SK-N-SH (cell line): Measurements from ENCODE around the gene GPRIN3. TPM values are rescaled to one million over a fixed set of nuclear protein-coding genes. Genes with fewer than 3 reads are reported as not detected.

Source experiments
- CTCF ChIA-PET: fragments of 300-600, 350-600 bp; formaldehyde crosslinking; extraction: SDS; loops from one replicate; lab custom pipeline; 2021; lab: Yijun Ruan, JAX
- POLR2A ChIA-PET: fragments of 350-600 bp; sonication (Branson Sonifier 250); formaldehyde crosslinking; extraction: SDS; loops from one replicate; lab custom pipeline; 2020; ENCODE audit warnings: antibody characterized with exemption, inconsistent platforms; lab: Yijun Ruan, JAX
- DNase-seq: peaks from one replicate; pipeline ENCODE4 v3.0.0; 2012
- H2AFZ ChIP-seq: fragments of 200-600 bp; sonication (generic); 2 replicates; pipeline ENCODE4 v1.8.1; 2016; ENCODE audit warnings: antibody characterized with exemption, mild to moderate bottlenecking, low read depth
- H3F3A ChIP-seq: fragments of 200-600 bp; sonication (generic); replicated peaks from 2 replicates; pipeline ENCODE3; 2016; ENCODE audit warnings: antibody characterized with exemption, mild to moderate bottlenecking; ENCODE audit not compliant: insufficient read depth
- H3K27ac ChIP-seq, 2 experiments: fragments of 200-500 bp in 1 of 2; fragments of 200-600 bp in 1 of 2; sonication (Bioruptor generic) in 1 of 2; sonication (generic), shearing (Covaris generic) in 1 of 2; 2 replicates each; pipeline versions ENCODE4 v1.5.1 to v1.6.1; 2014 to 2016; ENCODE audit warnings: low read depth in 2 of 2, inconsistent platforms in 1 of 2, low read length in 1 of 2, mild to moderate bottlenecking in 1 of 2, mixed read lengths in 1 of 2
- H3K27me3 ChIP-seq: fragments of 200-600 bp; sonication (generic), shearing (Covaris generic); 2 replicates; pipeline ENCODE4 v1.6.1; 2016; ENCODE audit warnings: mixed run types; ENCODE audit not compliant: insufficient read depth
- H3K36me3 ChIP-seq, 2 experiments: fragments of 200-500 bp in 1 of 2; fragments of 200-600 bp in 1 of 2; sonication (Bioruptor generic) in 1 of 2; sonication (generic) in 1 of 2; replicated peaks in 1 of 2; 2 replicates each; pipeline versions ENCODE3 to v1.5.1; 2014 to 2016; ENCODE audit warnings: low read length in 1 of 2, mild to moderate bottlenecking in 1 of 2; ENCODE audit not compliant: insufficient read depth in 2 of 2, control insufficient read depth in 1 of 2
- H3K4me1 ChIP-seq, 2 experiments: fragments of 200-500 bp in 1 of 2; fragments of 200-600 bp in 1 of 2; sonication (Bioruptor generic) in 1 of 2; sonication (generic), shearing (Covaris generic) in 1 of 2; 2 replicates each; pipeline versions ENCODE4 v1.5.1 to v1.6.1; 2014 to 2016; ENCODE audit warnings: low read depth in 1 of 2, low read length in 1 of 2, mixed run types in 1 of 2; ENCODE audit not compliant: insufficient read depth in 2 of 2, control insufficient read depth in 1 of 2
- H3K4me2 ChIP-seq: fragments of 200-600 bp; sonication (generic), shearing (Covaris generic); 2 replicates; pipeline ENCODE4 v1.6.1; 2017; ENCODE audit warnings: mixed run types
- H3K4me3 ChIP-seq, 2 experiments: fragments of 200-500 bp in 1 of 2; fragments of 200-600 bp in 1 of 2; sonication (Bioruptor generic) in 1 of 2; sonication (generic), shearing (Covaris generic) in 1 of 2; 2 replicates each; pipeline versions ENCODE4 v1.5.1 to v1.8.1; 2014 to 2016; ENCODE audit warnings: low read depth in 2 of 2, inconsistent platforms in 1 of 2, low read length in 1 of 2, mild to moderate bottlenecking in 1 of 2, mixed read lengths in 1 of 2, moderate library complexity in 1 of 2
- H3K79me2 ChIP-seq: fragments of 200-600 bp; sonication (generic); 2 replicates; pipeline ENCODE4 v1.8.1; 2017; ENCODE audit warnings: mild to moderate bottlenecking; ENCODE audit not compliant: insufficient read depth
- H3K9ac ChIP-seq: fragments of 200-600 bp; sonication (generic); 2 replicates; pipeline ENCODE4 v1.6.1; 2017; ENCODE audit warnings: mixed run types
- H3K9me2 ChIP-seq: fragments of 200-600 bp; sonication (generic); 2 replicates; pipeline ENCODE4 v1.6.1; 2017; ENCODE audit warnings: mixed run types
- H3K9me3 ChIP-seq: fragments of 200-600 bp; sonication (generic); 2 replicates; pipeline ENCODE4 v1.6.1; 2017; ENCODE audit warnings: mixed run types, mild to moderate bottlenecking, moderate library complexity
- H4K20me1 ChIP-seq: fragments of 200-600 bp; sonication (generic); 2 replicates; pipeline ENCODE4 v1.6.1; 2017; ENCODE audit warnings: mild to moderate bottlenecking, mixed run types; ENCODE audit not compliant: insufficient read depth
- CHD2 ChIP-seq: fragments of 150-350 bp; IDR thresholded peaks from 2 replicates; pipeline ENCODE4 v1.6.1; 2018; ENCODE audit warnings: low read length; ENCODE audit not compliant: partially characterized antibody
- FOSL2 ChIP-seq: IDR thresholded peaks from 2 replicates; pipeline ENCODE4 v1.4.0; 2012; ENCODE audit warnings: low read depth, mild to moderate bottlenecking, moderate library complexity, borderline replicate concordance
- GATA2 ChIP-seq: sonication (generic); formaldehyde crosslinking; IDR thresholded peaks from 2 replicates; pipeline ENCODE4 v1.5.0; 2020; ENCODE audit warnings: mild to moderate bottlenecking, missing genetic modification reagents
- MXI1 ChIP-seq: IDR thresholded peaks from 2 replicates; pipeline ENCODE4 v1.6.1; 2012; ENCODE audit warnings: mild to moderate bottlenecking, low read depth, low read length, improper control_type of control experiment
- NRF1 ChIP-seq: IDR thresholded peaks from 2 replicates; pipeline ENCODE4 v1.6.1; 2012; ENCODE audit warnings: low read depth, mild to moderate bottlenecking, low read length
- RAD21 ChIP-seq: IDR thresholded peaks from 2 replicates; pipeline ENCODE4 v1.6.1; 2012; ENCODE audit warnings: mild to moderate bottlenecking, low read length
- RFX5 ChIP-seq: IDR thresholded peaks from 2 replicates; pipeline ENCODE4 v1.6.1; 2012; ENCODE audit warnings: mild to moderate bottlenecking, improper control_type of control experiment, low read length
- RXRA ChIP-seq: IDR thresholded peaks from 2 replicates; pipeline ENCODE4 v1.4.0; 2012; ENCODE audit warnings: low read depth, mild to moderate bottlenecking, borderline replicate concordance
- YY1 ChIP-seq: IDR thresholded peaks from 2 replicates; pipeline ENCODE4 v1.4.0; 2012; ENCODE audit warnings: low read depth, mild to moderate bottlenecking
- WGBS: methylation state at CpG from one replicate; pipeline ENCODE4 v1.1.6; 2017; ENCODE audit warnings: low lambda C conversion rate; 5-methylcytosine and 5-hydroxymethylcytosine counted together
- polyA plus RNA-seq, 3 experiments: library from polyadenylated mRNA; depleted of rRNA; stranded (reverse); fragments of >200 nt; gene quantifications; 2 replicates each; pipeline ENCODE4 v1.2.3, GENCODE V29; 2012
- TF ChIP-seq, protein P1 (sequence below): IDR thresholded peaks from 2 replicates; pipeline ENCODE4 v1.6.1; 2012; ENCODE audit warnings: mild to moderate bottlenecking, low read depth, low read length, moderate library complexity
- TF ChIP-seq, protein P2 (sequence below): IDR thresholded peaks from 2 replicates; pipeline ENCODE4 v1.4.0; 2012; ENCODE audit warnings: low read depth, borderline replicate concordance
- TF ChIP-seq, protein P3 (sequence below): IDR thresholded peaks from 2 replicates; pipeline ENCODE4 v1.4.0; 2012; ENCODE audit warnings: low read depth

GPRIN3 gene
- polyA plus RNA-seq, 1 of the 3 experiments (the other 2 are of a cell fraction) = not detected

DNA sequence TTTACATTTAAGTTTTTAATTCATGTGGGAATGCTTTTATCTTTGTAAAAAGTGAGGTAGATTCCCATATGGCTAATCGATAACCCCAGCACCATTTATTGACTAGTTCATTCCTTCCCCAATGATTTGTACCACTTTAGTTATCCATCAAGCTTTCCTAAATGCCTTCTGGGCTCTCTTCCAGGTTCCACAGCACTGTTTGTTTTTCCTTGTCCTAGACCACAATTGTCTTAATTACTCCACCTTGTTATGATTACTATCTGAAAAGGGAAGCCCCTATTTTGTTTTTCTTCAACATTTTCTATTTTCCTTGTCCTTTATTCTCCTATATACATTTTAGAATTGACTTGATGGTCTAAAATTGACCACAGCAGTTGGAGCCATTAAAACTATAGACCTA, 48.5 kb upstream of the GPRIN3 start:
- Histone ChIP-seq H3F3A (no peaks in the 10 kb centered on the region), H3K27me3 (no peaks in the 10 kb centered on the region), H3K36me3 (no peaks in the 10 kb centered on the region), H3K4me2 (no peak overlapping the region), H3K4me1 (no peaks in the 10 kb centered on the region), H3K9me3 (no peaks in the 10 kb centered on the region), H3K27ac (no peak overlapping the region), H3K9ac (no peak overlapping the region), H4K20me1 (no peaks in the 10 kb centered on the region), H2AFZ (no peak overlapping the region), H3K9me2 (no peaks in the 10 kb centered on the region), H3K79me2 (no peaks in the 10 kb centered on the region), H3K4me3 (no peak overlapping the region)
- no peak for DNase-seq
- CTCF ChIA-PET = no interaction called here
- 11% methylated on average over 1 of the region's 1 CpG for WGBS
- POLR2A ChIA-PET = no interaction called here
- TF ChIP-seq FOSL2 (no peak), RXRA (no peak), RFX5 (no peak), GATA2 (CRISPR knock-in tag) (no peak), YY1 (no peak), MXI1 (no peak)
- TF ChIP-seq, protein P1, sequence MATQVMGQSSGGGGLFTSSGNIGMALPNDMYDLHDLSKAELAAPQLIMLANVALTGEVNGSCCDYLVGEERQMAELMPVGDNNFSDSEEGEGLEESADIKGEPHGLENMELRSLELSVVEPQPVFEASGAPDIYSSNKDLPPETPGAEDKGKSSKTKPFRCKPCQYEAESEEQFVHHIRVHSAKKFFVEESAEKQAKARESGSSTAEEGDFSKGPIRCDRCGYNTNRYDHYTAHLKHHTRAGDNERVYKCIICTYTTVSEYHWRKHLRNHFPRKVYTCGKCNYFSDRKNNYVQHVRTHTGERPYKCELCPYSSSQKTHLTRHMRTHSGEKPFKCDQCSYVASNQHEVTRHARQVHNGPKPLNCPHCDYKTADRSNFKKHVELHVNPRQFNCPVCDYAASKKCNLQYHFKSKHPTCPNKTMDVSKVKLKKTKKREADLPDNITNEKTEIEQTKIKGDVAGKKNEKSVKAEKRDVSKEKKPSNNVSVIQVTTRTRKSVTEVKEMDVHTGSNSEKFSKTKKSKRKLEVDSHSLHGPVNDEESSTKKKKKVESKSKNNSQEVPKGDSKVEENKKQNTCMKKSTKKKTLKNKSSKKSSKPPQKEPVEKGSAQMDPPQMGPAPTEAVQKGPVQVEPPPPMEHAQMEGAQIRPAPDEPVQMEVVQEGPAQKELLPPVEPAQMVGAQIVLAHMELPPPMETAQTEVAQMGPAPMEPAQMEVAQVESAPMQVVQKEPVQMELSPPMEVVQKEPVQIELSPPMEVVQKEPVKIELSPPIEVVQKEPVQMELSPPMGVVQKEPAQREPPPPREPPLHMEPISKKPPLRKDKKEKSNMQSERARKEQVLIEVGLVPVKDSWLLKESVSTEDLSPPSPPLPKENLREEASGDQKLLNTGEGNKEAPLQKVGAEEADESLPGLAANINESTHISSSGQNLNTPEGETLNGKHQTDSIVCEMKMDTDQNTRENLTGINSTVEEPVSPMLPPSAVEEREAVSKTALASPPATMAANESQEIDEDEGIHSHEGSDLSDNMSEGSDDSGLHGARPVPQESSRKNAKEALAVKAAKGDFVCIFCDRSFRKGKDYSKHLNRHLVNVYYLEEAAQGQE = no peak
- TF ChIP-seq, protein P2, sequence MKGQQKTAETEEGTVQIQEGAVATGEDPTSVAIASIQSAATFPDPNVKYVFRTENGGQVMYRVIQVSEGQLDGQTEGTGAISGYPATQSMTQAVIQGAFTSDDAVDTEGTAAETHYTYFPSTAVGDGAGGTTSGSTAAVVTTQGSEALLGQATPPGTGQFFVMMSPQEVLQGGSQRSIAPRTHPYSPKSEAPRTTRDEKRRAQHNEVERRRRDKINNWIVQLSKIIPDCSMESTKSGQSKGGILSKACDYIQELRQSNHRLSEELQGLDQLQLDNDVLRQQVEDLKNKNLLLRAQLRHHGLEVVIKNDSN = no peak

DNA sequence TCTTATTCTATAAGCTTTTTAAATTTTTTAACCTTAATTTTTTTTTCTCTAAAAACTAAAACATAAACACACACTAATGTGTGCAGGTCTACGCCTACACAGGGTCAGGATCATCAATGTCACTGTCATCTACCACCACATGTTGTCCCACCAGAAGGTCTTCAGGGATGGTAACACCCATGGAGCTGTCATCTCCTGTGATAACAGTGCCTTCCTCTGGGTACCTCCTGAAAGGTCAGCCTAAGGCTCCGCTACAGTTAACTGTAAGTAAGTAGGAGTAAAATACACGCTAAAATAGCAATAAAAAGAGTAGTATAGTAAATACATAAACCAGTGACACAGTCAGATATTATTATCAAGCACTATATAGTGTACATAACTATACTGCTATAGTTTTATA, 45.9 kb upstream of the GPRIN3 start:
- ChIA-PET POLR2A (no interaction called here), CTCF (no interaction called here)
- Histone ChIP-seq H3K4me3 (no peak overlapping the region), H3K9me3 (no peaks in the 10 kb centered on the region), H3K36me3 (no peaks in the 10 kb centered on the region), H3F3A (no peaks in the 10 kb centered on the region), H3K79me2 (no peaks in the 10 kb centered on the region), H2AFZ (no peak overlapping the region), H3K27me3 (no peaks in the 10 kb centered on the region), H4K20me1 (no peaks in the 10 kb centered on the region), H3K9ac (no peak overlapping the region), H3K4me2 (no peak overlapping the region), H3K27ac (no peak overlapping the region), H3K4me1 (no peaks in the 10 kb centered on the region), H3K9me2 (no peaks in the 10 kb centered on the region)
- DNase-seq = no peak
- WGBS = 60% methylated on average over 3 of the region's 3 CpGs
- TF ChIP-seq, protein P3, sequence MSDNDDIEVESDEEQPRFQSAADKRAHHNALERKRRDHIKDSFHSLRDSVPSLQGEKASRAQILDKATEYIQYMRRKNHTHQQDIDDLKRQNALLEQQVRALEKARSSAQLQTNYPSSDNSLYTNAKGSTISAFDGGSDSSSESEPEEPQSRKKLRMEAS = no peak
- TF ChIP-seq NRF1 (no peak), CHD2 (no peak), RAD21 (no peak)
